Smooth muscle cell (in vitro differentiated cells): ENCODE results near the gene LAMA2. TPM values are rescaled to one million over a fixed set of nuclear protein-coding genes. Genes with fewer than 3 reads are reported as not detected.
A peak's percentile ranks its signal among the peaks of the same experiment; 100 is the strongest.

Source experiments
- DNase-seq: peaks from one replicate; lab custom pipeline; 2025; ENCODE audit not compliant: unreplicated experiment; lab: John Stamatoyannopoulos, UW
- H2AFZ ChIP-seq: fragments of 200-600 bp; sonication (generic); 2 replicates; pipeline ENCODE4 v1.6.0; 2016; ENCODE audit warnings: antibody characterized with exemption, low read depth, mild to moderate bottlenecking
- H3F3A ChIP-seq: fragments of 200-600 bp; sonication (generic); 2 replicates; pipeline ENCODE4 v1.6.0; 2017; ENCODE audit warnings: antibody characterized with exemption, low read depth
- H3K27ac ChIP-seq: fragments of 200-600 bp; sonication (generic); 2 replicates; pipeline ENCODE4 v1.5.1; 2016; ENCODE audit warnings: low read depth, mild to moderate bottlenecking
- H3K27me3 ChIP-seq: fragments of 200-600 bp; sonication (generic); 2 replicates; pipeline ENCODE4 v1.6.1; 2016; ENCODE audit warnings: low read depth, mild to moderate bottlenecking
- H3K36me3 ChIP-seq: fragments of 200-600 bp; sonication (generic); 2 replicates; pipeline ENCODE4 v1.5.1; 2016; ENCODE audit warnings: low read depth
- H3K4me1 ChIP-seq: fragments of 200-600 bp; sonication (generic); 2 replicates; pipeline ENCODE4 v1.5.1; 2016; ENCODE audit warnings: low read depth
- H3K4me2 ChIP-seq: fragments of 200-600 bp; sonication (generic); 2 replicates; pipeline ENCODE4 v1.6.0; 2016; ENCODE audit warnings: mild to moderate bottlenecking
- H3K4me3 ChIP-seq: fragments of 200-600 bp; sonication (generic); 2 replicates; pipeline ENCODE4 v1.5.1; 2016; ENCODE audit warnings: mild to moderate bottlenecking
- H3K79me2 ChIP-seq: fragments of 200-600 bp; sonication (generic); 2 replicates; pipeline ENCODE4 v1.6.0; 2016; ENCODE audit warnings: low read depth, mild to moderate bottlenecking
- H3K9ac ChIP-seq: fragments of 200-600 bp; sonication (generic); 2 replicates; pipeline ENCODE4 v1.6.0; 2016; ENCODE audit warnings: low read depth
- H3K9me3 ChIP-seq: fragments of 200-600 bp; sonication (generic); replicated peaks from 2 replicates; pipeline ENCODE4 v1.5.1; 2016; ENCODE audit warnings: low read depth
- H4K20me1 ChIP-seq: fragments of 200-600 bp; sonication (generic); 2 replicates; pipeline ENCODE4 v1.6.0; 2016; ENCODE audit warnings: low read depth
- CTCF ChIP-seq: fragments of 200-600 bp; sonication (generic); IDR thresholded peaks from 2 replicates; pipeline ENCODE4 v1.5.1; 2017; ENCODE audit warnings: borderline replicate concordance, mild to moderate bottlenecking, antibody characterized with exemption; ENCODE audit not compliant: insufficient read depth, poor library complexity, severe bottlenecking
- WGBS: methylation state at CpG from one replicate; pipeline ENCODE4 v1.1.7; 2016; ENCODE audit warnings: low lambda C conversion rate; 5-methylcytosine and 5-hydroxymethylcytosine counted together
- polyA plus RNA-seq: library from polyadenylated mRNA; unstranded; fragments of >200 nt; fragmentation: Nextera tagmentation; extraction: Ambion mirVana; gene quantifications from 2 replicates; pipeline ENCODE4 v1.2.1, GENCODE V29; 2016
- total RNA-seq: library from RNA; depleted of rRNA; stranded (reverse); fragments of >200 nt; gene quantifications from 2 replicates; pipeline ENCODE4 v1.2.3, GENCODE V29; 2014

Gene LAMA2
- total and polyA plus RNA-seq, 2 experiments from 2014 or later: 21.7 to 92.9 TPM

GRCh38 chr6:129342243-129342642, 459.3 kb downstream of the LAMA2 start:
- no peaks in the 10 kb centered on the region for H3K27me3 ChIP-seq
- no peaks in the 10 kb centered on the region for H3K9me3 ChIP-seq
- H3F3A ChIP-seq: no peaks in the 10 kb centered on the region
- TF ChIP-seq CTCF: no peak
- no peaks in the 10 kb centered on the region for H3K79me2 ChIP-seq
- no peak overlapping the region for H3K4me2 ChIP-seq
- 87% methylated on average over 2 of the region's 2 CpGs for WGBS
- DNase-seq: no peak
- no peaks in the 10 kb centered on the region for H3K36me3 ChIP-seq
- no peak overlapping the region for H3K9ac ChIP-seq
- H2AFZ ChIP-seq: no peak overlapping the region
- no peaks in the 10 kb centered on the region for H4K20me1 ChIP-seq
- H3K4me1 ChIP-seq: no peaks in the 10 kb centered on the region
- no peak overlapping the region for H3K27ac ChIP-seq
- no peak overlapping the region for H3K4me3 ChIP-seq

GRCh38 chr6:129342796-129343195, 459.9 kb downstream of the LAMA2 start:
- Histone ChIP-seq H3K9ac (no peak overlapping the region), H2AFZ (no peak overlapping the region), H4K20me1 (no peaks in the 10 kb centered on the region), H3K36me3 (no peaks in the 10 kb centered on the region), H3K4me1 (no peaks in the 10 kb centered on the region), H3K79me2 (no peaks in the 10 kb centered on the region), H3F3A (no peaks in the 10 kb centered on the region), H3K27ac (no peak overlapping the region), H3K4me2 (no peak overlapping the region), H3K9me3 (no peaks in the 10 kb centered on the region), H3K27me3 (no peaks in the 10 kb centered on the region), H3K4me3 (no peak overlapping the region)
- no peak for DNase-seq
- TF ChIP-seq CTCF: no peak
- 99% methylated on average over 2 of the region's 2 CpGs for WGBS

- no peak overlapping the region for H3K9ac ChIP-seq
- 93% methylated on average over 3 of the region's 3 CpGs for WGBS
- H2AFZ ChIP-seq: no peak overlapping the region
- H3F3A ChIP-seq: no peaks in the 10 kb centered on the region
- H3K27me3 ChIP-seq: no peaks in the 10 kb centered on the region
- no peaks in the 10 kb centered on the region for H3K4me1 ChIP-seq
- no peaks in the 10 kb centered on the region for H4K20me1 ChIP-seq
- H3K4me3 ChIP-seq: no peak overlapping the region
- H3K36me3 ChIP-seq: no peaks in the 10 kb centered on the region
- no peak for TF ChIP-seq CTCF
- H3K27ac ChIP-seq: no peak overlapping the region
- no peak for DNase-seq
- H3K9me3 ChIP-seq: no peaks in the 10 kb centered on the region
- H3K79me2 ChIP-seq: no peaks in the 10 kb centered on the region
- H3K4me2 ChIP-seq: no peak overlapping the region
Observed at GRCh38 chr6:129344379-129344778, 461.4 kb downstream of the LAMA2 start.

DNA sequence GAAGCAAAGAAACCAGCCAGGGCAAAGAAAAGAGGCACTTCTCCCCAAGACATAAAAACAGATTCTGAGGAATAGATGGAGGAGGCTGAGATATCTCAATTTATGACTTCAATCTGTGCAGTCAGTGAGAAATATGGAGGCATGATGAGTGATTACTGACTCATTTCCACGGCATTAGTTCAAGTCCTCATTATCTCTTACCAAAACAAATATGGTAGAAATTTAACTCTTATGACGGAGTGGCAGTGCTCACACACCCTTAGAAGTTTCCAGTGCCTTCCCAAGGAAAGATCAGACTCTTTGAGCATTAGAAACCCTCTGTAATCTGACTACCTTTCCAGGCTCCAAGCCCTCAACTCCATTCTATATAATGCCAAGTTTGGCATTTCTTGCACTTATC, 463.0 kb downstream of the LAMA2 start:
- 17% methylated on average over 2 of the region's 2 CpGs for WGBS
- Histone ChIP-seq H4K20me1 (no peaks in the 10 kb centered on the region), H3K9ac (no peak overlapping the region), H3F3A (no peaks in the 10 kb centered on the region), H3K4me1 (no peaks in the 10 kb centered on the region), H2AFZ (no peak overlapping the region), H3K4me3 (no peak overlapping the region), H3K4me2 (peak overlapping the region; percentile 32), H3K27me3 (no peaks in the 10 kb centered on the region), H3K27ac (peak overlapping the region; percentile 50), H3K9me3 (no peaks in the 10 kb centered on the region), H3K79me2 (no peaks in the 10 kb centered on the region), H3K36me3 (no peaks in the 10 kb centered on the region)
- no peak for TF ChIP-seq CTCF
- no peak for DNase-seq
